Activated T-cell treated with anti-CD3 and anti-CD28 coated beads for 48 hours (primary cell): ENCODE data around the gene ZCCHC8.
"Not testable (repeated sequence)": the region's sequence is repeated elsewhere in the genome, so short reads cannot be mapped to it uniquely, and the experiment has no call there.

Experiments
- DNase-seq: peaks from one replicate; pipeline ENCODE4 v3.0.0-alpha.2; 2020; ENCODE audit warnings: low read depth

The ZCCHC8 gene

GRCh38 chr12:122500685-122501488 lies at the start of gene ZCCHC8:
TSS of gene ZCCHC8 (minus strand) at chr12:122500932. CDS start at chr12:122500840, 92 bp downstream.
- peak; percentile 95 for DNase-seq

- DNase-seq: no peak
These were observed 46.6 kb upstream of the ZCCHC8 start for GRCh38 chr12:122547330-122547729.

GRCh38 chr12:122545855-122546254 lies 45.1 kb upstream of the ZCCHC8 start:
- no peak for DNase-seq

GRCh38 chr12:122544537-122544936 lies 43.8 kb upstream of the ZCCHC8 start:
- DNase-seq: no peak

- DNase-seq: no peak
These were observed 37.8 kb upstream of the ZCCHC8 start for GRCh38 chr12:122538496-122538895.

GRCh38 chr12:122537021-122537420 lies 36.3 kb upstream of the ZCCHC8 start:
- no peak for DNase-seq

GRCh38 chr12:122533856-122534255 lies 33.1 kb upstream of the ZCCHC8 start:
- DNase-seq: no peak

- no peak for DNase-seq
These were observed 28.3 kb upstream of the ZCCHC8 start for GRCh38 chr12:122528992-122529391.

- no peak for DNase-seq
These were observed 27.9 kb upstream of the ZCCHC8 start for GRCh38 chr12:122528582-122528981.

- DNase-seq: peak; percentile 25
These were observed 26.8 kb upstream of the ZCCHC8 start for GRCh38 chr12:122527478-122527944.

- peak; percentile 93 for DNase-seq
These were observed 26.1 kb upstream of the ZCCHC8 start, which contains the start of the genes KNTC1 and RSRC2 for GRCh38 chr12:122526683-122527477. TSS of gene KNTC1 (plus strand) at chr12:122527249. CDS start at chr12:122530064, 2,815 bp downstream. TSS of gene RSRC2 (minus strand) at chr12:122526936. CDS start at chr12:122526853, 83 bp downstream.

GRCh38 chr12:122523846-122524718 lies 23.4 kb upstream of the ZCCHC8 start:
- DNase-seq: no peak

GRCh38 chr12:122523280-122523679 lies 22.5 kb upstream of the ZCCHC8 start:
- no peak for DNase-seq

- DNase-seq: no peak
These were observed 19.9 kb upstream of the ZCCHC8 start for GRCh38 chr12:122520676-122521075.

GRCh38 chr12:122519418-122519817 lies 18.7 kb upstream of the ZCCHC8 start:
- DNase-seq: no peak

- DNase-seq: no peak
These were observed 18.2 kb upstream of the ZCCHC8 start for GRCh38 chr12:122518908-122519307.

GRCh38 chr12:122517877-122518276 lies 17.1 kb upstream of the ZCCHC8 start:
- no peak for DNase-seq

- no peak for DNase-seq
These were observed 16.0 kb upstream of the ZCCHC8 start for GRCh38 chr12:122516544-122517361.

- no peak for DNase-seq
These were observed 14.5 kb upstream of the ZCCHC8 start for GRCh38 chr12:122515275-122515674.

- no peak for DNase-seq
These were observed 12.9 kb upstream of the ZCCHC8 start for GRCh38 chr12:122513660-122514059.

- DNase-seq: not testable (repeated sequence)
These were observed 12.3 kb upstream of the ZCCHC8 start for GRCh38 chr12:122513028-122513427.
